ENCODE results near the gene CNN1.

CNN1 gene

DNA sequence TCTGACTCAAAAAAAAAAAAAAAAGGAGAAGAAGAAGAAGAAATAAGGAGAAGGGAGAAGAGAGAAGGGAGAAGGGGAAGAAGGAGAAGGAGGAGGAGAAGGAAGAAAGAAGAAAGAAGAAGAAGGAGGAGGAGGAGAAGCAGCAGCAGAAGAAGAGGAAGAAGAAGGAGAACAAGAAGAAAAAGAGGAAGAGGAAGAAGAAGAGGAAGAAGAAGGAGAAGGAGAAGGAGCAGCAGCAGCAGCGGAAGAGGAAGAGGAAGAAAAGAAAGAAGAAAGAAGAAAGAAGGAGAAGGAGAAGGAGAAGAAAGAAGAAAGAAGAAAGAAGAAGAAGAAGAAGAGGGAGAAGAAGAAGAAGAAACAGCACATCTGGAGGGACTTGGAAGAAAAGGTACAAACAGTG lies 4.1 kb upstream of the CNN1 start:
- no peak for DNase-seq (ENCODE audit: low read depth, low spot score)

DNA sequence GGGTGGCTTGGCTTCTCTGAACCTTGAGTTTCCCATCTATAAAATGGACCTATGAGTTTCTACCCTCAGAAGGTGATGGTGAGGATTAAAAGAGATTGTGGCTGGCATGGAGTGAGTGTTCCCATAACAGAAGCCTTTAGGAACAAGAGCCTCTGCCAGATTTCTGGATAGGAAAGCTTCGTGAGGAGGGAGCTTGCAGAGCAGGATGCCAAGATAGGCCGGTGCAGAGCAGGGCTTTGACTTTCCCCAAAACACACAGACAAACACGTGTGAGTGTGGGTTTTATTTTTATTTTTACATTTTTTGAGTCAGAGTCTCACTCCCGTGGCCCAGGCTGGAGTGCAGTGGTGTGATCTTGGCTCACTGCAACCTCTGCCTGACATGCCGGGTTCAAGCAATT lies 3.7 kb upstream of the CNN1 start:
- no peak for DNase-seq (ENCODE audit: low read depth, low spot score)

DNA sequence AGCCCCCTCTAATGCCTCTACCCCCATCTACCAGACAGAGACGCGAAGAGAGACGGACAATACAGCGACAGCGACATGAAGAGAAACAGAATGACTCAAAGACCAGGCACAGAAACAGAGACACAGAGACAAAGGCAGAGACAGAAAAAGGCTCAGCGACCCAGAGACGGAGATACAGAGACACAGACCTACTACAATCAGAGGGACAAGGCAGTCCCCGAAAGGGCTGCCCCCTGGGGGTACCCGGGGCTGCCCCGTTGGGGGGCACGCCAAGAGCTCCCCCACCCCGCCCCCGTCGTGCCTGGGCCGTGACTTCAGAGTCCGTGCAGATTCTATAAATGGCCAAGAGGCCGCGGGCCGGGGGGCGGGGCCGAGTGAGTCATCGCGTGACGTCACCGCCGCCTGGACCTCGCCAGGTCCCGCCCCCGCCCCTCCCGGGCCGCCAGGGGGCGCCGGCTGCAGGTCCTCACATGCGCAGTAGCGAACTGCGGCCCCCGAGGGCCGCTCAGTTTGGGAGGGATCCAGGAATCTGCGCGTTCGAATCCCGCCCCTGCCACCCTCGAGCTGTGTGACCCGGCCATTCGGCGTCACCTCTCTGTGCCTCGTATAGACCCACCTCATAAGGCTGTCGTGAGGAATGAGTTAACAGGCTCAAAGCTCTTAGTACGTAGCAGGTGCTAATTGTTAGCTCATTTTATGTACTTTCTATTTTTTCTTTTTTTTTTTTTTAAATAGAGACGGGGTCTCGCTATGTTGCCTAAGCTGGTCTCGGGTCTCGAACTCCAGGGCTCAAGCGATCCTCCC lies 2.7 kb upstream of the CNN1 start:
- DNase-seq (ENCODE audit: low read depth, low spot score), result no peak

DNA sequence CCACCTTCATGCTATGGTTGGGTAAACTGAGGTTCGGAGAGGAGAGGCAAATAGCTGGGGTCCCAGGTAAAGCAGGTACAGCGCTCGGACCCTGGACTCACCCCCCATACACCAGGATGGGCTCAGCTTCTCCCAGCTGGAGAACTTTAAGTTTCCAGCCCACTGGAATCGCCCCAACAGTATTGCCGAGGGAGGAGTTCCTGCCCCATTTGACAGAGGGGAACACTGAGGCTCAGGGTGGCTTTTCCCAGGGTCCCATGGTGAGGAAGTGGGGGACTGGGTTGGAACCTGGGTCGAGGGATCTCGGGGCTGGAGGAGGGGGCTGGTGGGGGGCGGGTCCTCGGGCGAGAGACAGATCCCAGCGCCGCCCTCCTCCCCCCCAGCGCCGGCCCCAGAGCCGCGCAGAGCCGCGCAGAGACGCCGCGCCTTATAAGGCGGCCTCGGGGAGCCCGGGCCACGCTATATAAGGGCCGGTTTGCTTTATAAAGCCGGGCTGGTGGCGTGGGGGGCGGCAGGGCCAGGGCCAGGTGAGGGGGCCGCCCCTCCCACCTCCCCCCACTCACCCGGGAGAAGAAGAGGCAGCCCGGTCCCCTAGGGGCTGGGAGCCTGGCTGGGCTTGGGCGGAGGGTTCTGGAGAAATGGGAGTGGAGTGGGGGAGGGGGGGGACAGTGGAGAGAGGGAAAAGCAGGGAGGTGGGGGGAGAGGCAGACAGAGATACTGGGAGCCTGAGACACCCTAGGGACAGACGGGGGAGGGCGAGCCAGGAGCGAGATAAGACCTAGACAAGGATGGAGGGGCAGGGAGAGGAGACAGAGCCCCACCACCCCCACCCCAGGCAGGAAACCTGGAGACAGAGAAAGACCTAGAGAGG lies 1.1 kb downstream of the CNN1 start:
- no peak for DNase-seq (ENCODE audit: low read depth, low spot score)

DNA sequence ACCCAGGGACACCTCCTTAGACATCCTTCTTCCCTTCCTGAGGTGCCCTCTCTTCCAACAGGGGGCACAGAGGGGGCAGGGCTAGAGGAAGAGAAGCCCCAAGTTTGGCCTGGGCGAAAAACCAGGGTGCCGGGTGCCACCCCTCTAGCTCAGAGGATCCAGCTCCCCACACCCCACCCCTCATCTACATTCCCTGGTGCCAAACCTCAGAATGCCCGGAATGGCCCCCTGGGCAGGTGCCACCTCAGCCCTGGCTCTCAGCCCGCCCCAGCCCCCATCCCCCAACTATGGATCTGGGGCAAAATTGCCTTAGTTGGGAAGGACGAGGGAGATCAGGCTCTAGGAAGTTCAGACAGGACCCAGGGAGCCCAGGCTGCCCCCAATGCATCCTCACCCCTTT lies 2.0 kb downstream of the CNN1 start:
- DNase-seq (ENCODE audit: low read depth, low spot score), result no peak

DNA sequence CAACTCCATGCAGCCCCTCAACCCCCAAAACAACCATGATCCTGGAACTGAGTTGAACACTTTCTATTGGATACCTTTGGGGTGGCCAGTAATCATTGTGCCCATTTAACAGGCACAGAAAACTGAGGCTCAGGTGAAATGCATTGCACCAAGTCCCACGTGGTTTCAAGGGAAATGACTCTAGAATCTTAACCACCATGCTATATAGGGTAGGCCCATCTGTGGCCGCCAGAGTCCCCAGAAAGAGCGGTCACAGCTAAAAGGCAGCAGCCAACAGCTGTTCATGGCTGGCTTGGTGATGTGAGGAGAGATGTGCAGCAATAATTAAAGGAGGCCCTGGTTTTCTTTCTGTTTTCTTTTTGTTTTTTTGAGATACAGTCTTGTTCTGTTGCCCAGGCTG lies 2.6 kb downstream of the CNN1 start:
- DNase-seq (ENCODE audit: low read depth, low spot score), result no peak

DNA sequence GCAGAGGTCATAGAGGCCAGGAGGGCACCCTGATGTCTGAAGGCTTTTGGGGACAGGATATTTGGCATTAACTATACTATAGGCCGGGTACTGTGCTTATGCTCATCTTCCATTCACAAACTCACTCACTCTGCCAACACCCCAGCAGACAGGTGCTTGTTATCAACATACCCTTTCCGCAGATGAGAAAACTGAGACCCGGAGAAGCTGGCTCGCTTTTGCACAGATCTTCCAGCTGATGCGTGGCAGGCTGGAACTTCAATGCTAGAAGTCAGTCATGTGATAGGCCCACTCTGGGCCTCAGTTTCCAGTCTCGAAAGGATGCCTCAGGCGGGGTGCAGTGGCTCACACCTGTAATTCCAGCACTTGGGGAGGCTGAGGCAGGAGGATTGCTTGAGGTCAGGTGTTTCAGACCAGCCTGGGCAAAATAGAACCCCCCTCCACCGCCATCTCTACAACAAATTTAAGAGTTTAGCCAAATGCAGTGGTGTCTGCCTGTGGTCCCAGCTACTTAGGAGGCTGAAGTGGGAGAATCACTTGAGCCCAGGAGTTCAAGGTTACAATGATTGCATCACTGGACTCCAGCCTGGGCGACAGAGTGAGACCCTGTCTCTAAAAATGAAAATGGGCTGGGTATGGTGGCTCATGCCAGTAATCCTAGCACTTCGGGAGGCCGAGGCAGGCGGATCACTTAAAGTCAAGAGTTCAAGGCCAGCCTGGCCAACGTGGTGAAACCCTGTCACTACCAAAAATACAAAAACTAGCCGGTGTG lies 9.5 kb downstream of the CNN1 start:
- DNase-seq (ENCODE audit: low read depth, low spot score), result no peak

DNA sequence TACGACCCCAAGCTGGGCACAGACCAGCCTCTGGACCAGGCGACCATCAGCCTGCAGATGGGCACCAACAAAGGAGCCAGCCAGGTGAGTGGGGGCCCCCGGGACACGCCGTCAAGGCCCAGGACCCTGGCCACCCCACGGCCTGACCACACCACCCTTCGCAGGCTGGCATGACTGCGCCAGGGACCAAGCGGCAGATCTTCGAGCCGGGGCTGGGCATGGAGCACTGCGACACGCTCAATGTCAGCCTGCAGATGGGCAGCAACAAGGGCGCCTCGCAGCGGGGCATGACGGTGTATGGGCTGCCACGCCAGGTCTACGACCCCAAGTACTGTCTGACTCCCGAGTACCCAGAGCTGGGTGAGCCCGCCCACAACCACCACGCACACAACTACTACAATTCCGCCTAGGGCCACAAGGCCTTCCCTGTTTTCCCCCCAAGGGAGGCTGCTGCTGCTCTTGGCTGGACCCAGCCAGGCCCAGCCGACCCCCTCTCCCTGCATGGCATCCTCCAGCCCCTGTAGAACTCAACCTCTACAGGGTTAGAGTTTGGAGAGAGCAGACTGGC lies 10.8 kb downstream of the CNN1 start:
- DNase-seq (ENCODE audit: low read depth, low spot score), result no peak

DNA sequence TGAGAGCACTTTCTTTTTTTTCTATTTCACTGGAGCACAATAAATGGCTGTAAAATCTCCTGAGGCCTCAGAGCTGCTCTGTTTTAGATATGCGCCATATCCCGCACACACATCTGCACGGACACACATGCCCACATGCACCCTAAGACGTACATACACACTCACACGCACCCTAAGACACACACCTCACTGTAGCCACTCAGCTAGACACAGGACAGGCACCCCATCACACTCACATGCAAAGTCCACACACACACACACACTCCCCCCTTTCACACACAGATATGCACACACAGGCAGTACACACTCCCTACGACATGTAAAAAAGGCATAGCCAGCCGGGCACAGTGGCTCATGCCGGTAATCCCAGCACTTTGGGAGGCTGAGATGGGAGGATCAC lies 11.6 kb downstream of the CNN1 start:
- no peak for DNase-seq (ENCODE audit: low read depth, low spot score)

DNA sequence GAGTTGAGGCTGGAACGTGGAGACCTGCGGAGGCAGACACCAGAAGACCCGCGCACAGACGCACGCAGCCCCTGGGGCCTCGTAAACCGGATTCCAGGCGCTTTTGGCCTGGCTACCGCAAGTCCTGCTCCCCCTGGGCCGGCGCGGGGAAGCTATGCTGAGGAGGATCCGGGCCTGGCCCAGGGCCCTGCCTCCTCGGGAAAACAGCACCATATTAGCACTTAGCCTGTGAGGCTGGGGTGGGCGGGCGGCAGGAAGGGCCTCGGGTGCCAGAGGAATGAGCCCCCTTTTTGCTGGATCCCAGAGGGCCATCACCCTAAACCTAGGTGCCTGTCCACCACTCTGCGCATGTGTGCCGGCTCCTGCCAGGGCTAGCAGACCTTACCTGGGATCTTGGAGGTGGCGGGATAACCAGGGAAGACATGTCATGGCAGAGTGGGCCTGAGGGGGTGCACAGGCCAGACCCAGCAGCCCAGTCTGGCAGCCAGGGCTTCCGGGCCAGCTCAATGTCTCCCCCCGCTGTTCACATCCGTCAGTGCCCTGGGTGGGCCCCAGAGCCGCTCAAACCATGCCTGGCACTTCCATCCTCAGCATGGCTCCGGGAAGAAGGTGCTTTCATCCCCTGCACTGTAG lies 13.1 kb downstream of the CNN1 start:
- DNase-seq (ENCODE audit: low read depth, low spot score), result no peak

DNA sequence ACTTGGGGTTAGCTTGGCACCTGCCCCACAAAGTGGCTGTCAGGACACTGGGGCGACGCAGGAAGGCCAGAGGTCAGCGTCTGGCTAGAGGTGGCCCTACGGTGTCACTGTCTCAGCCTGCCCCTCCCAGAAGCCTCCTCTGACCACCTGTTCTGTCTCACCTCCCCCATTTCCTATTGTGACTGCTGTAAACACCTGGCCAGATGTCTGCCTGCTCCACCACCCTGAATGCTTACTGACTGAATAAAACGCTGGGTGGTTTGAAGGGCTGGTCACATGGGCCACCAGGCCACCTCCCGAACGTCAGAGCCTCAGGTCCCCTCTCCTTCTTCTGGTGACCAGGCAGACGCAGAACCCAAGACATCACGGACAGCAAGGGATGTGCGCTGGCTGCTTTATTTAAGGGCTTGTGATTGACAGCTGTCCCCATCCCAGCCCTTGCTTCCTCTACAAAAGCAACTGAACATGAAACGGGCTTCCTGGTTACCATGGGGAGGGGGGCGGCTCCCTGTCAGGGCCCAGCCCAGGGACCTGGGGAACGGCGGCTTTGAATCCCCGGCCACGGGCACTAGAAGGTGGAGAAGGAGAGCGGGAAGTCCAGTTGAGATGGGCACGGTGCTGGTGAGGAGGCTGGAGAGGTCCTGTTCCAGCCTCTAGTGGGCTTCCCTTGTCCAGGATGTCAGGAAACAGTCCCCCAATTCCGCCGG lies 14.2 kb downstream of the CNN1 start:
- DNase-seq (ENCODE audit: low read depth, low spot score), result no peak

DNA sequence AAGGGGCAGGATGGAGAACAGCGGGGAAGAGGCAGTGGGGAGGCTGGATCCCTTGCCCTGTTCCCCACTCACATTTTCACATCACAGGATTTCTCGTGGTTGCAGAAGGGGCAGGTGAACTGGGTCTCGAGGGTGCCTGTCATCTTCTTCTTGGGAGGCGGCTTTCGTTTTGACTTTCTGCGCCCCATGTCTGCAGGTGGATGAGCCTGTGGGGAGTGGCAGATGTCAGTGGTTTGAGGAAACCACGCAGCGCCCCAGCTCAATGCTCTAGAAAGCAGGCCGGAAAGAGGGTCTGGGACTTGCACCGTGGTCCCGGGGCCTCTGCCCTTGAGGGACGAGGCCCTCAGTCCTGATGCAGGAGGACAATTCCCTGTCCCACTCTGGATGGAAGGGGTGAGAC lies 15.5 kb downstream of the CNN1 start:
- DNase-seq (ENCODE audit: low read depth, low spot score), result no peak

DNA sequence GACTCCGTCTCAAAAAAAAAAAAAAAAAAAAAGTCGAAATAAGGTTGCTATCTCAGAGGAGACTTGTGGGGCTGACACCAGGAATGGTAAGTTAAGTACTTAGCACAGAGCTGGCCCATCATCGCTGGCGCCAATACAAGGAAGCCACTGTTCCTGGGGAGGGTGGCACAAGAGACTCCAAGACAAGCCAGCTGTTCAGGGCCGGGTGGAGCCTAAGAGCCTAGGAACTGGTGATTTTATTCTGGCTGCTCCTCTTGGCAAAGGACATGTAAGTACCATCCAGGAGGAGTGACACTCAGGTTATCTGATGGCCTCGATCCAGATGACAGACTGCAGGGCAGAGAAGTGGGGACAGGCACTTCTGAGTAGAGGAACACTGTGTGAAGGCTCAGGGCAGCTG lies 16.6 kb downstream of the CNN1 start:
- DNase-seq (ENCODE audit: low read depth, low spot score), result no peak

DNA sequence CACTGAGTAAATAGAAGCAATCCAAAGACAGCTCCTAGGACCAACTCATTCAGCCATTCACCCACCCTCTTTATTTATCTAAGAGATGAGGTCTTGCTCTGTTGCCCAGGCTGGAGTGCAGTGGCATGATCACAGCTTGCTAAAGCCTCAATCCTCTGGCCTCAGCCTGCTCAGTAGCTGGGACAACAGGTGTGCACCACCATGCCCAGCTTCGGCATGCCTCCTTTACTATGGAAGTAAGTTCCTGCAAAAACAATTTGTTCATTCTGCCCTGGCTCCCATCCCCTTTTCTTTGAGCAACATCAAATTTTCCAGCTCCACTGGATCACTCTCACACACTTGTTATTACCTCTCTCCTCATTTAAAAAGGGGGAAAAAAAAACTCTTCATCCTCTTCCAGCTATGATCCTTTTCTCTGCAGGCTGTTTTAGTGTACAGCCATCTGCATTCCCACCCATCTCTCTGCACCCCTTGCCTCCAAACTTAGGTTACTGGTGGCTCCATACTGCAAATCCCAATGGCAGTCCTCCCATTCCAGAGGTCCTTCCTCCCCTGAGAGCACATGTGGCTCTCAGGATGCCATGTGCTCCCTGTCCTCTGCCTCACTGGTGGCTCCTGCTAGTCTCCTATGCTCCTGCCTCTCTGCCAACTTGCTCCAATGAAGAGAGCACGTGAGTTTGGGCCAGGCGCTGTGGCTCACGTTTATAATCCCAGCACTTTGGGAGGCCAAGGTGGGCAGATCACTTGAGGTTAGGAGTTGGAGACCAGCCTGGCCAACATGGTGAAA lies 18.2 kb downstream of the CNN1 start:
- no peak for DNase-seq (ENCODE audit: low read depth, low spot score)

DNA sequence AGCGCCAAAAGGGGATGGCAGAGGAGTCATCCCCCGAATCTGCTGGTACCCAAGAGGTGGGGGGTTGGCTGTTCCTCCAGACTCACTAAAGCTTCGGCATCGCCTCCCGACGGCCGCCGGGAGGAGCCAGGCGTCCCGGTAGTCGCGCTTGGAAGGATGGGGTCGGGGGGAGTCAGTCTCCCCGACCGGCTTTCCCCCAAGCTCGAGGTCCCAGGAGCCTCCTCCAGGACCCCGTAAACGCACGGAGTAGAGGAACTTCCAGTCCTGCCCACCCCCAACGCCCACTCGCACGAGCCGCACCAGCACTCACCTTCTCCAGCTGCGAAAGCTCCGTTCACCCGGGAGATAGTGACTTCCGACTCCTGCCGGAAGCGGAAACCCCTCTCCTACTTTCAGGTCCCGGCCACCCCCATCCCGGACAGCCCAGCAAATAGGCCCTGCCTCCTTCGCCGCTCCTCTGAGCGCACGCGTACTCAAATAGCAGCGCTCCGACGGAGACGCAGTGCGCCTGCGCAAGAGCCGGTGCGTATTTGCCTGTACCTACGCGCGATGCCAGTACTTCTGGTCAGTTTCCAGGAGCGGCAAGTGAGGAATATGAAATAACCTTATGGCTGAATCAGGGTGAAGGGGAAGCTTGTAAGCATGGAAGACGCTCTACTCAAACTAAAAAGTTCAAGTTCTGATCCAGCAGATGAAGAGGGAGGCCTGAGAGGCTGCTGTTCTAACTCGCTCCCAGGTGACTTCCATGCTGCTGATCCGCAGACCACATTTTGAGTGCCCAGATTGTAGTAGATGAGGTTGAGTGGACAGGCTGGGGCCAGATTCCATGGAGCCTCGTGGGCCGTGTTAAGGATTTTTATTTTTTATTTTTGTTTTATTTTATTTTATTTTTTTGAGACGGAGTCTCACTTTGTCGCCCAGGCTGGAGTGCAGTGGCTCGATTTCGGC lies 20.5 kb downstream of the CNN1 start, which contains the start of gene ELOF1:
Gene ELOF1, minus strand, starts transcription at position 350 of the 948 bp plus-strand sequence. CDS start 4,883 bp downstream, outside the sequence.
- peak; percentile 94 for DNase-seq (ENCODE audit: low read depth, low spot score)

DNA sequence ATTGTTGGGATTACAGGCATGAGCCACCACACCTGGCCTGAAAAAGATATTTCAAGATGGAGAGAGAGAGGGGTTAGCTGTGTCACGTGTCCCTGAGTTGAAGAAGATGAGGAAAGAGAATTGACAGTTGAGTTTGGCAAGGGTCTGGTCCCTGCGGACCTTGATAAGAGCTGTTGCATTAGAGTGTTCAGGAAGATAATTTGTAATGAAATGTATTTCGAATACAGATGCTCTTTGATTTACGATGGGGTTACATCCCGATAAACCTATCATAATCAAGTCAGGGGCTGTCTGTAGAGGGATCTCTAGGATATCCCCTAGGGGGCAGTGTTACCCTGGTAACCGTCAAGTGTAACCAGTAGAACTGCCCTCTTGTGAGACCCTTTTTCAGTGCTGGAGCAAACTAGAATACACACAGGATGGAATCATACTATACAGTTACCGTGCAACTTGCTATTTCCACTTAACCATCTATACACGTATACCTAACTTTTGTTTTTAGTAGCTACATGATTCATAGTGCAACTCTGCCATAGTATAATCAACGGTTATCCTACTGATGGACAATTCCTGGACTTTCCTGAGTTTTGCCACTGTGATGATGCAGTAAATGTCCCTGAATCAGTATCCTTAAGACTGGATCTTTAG lies 21.9 kb downstream of the CNN1 start:
- DNase-seq (ENCODE audit: low read depth, low spot score), result peak; percentile 65

DNA sequence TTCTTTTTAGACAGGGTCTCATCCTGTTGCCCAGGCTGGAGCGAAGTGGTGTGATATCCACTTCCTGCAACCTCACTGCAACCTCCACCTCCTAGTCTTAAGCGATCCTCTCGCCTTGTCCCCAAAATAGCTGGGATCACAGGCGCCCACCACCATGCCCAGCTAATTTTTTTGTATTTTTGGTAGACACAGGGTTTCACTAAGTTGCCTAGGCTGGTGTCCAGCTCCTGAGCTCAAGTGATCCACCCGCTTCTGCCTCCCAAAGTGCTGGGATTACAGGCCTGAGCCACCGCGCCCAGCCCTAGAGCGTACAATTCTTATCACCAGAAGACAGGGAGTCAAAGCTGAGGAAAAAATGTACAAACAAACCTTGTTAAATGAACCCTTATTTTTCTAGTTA lies 24.9 kb downstream of the CNN1 start:
- DNase-seq (ENCODE audit: low read depth, low spot score), result no peak

Data from iPS DF 19.7 (cell line).